Upper lobe of left lung (tissue), 4 donors: ENCODE measurements around the gene B4GALNT4.

Experiments used
- CTCF ChIP-seq, 6 experiments: fragments of 450-650 bp in 4 of 6; fragments of 200-600 bp in 2 of 6; sonication (generic) in 2 of 6; IDR thresholded peaks; one replicate each; pipeline ENCODE4 v1.5.1; 2016 to 2019; ENCODE audit warnings: antibody characterized with exemption in 6 of 6
- EP300 ChIP-seq, 4 donors: sonication (generic); formaldehyde crosslinking; IDR thresholded peaks; one replicate each; pipeline ENCODE4 v1.5.1; 2017; ENCODE audit warnings: antibody characterized with exemption in 4 of 4, control low read depth in 2 of 4
- POLR2A ChIP-seq, 4 donors: fragments of 450-650 bp; IDR thresholded peaks; one replicate each; pipeline ENCODE4 v1.5.1; 2016 to 2017; ENCODE audit warnings: antibody characterized with exemption in 4 of 4, mild to moderate bottlenecking in 2 of 4
- POLR2AphosphoS5 ChIP-seq, 2 donors: sonication (generic); formaldehyde crosslinking; IDR thresholded peaks; one replicate each; pipeline ENCODE4 v1.5.1; 2017; ENCODE audit warnings: antibody characterized with exemption in 2 of 2

GRCh38 chr11:340539-341512 lies 28.5 kb upstream of the B4GALNT4 start:
- TF ChIP-seq CTCF (IDR thresholded peaks at IDR 0.05): no peak
- TF ChIP-seq EP300 (IDR thresholded peaks at IDR 0.05): no peak
- no peak for TF ChIP-seq POLR2A (IDR thresholded peaks at IDR 0.05)
- TF ChIP-seq POLR2AphosphoS5 (IDR thresholded peaks at IDR 0.05): no peak
